Fibroblast of lung (primary cell): Measurements from ENCODE around the gene YKT6. TPM values are rescaled to one million over a fixed set of nuclear protein-coding genes. Genes with fewer than 3 reads are reported as not detected.

Experiments used
- DNase-seq, 2 donors: peaks; one replicate each; pipeline versions ENCODE4 v3.0.0 to v3.0.0-alpha.2; 2010; ENCODE audit warnings: low read depth in 2 of 2
- H2AFZ ChIP-seq: 2 replicates; pipeline ENCODE4 v1.5.1; 2012; ENCODE audit warnings: low read length, control low read depth, inconsistent platforms
- H3K27ac ChIP-seq: 2 replicates; pipeline ENCODE4 v1.5.1; 2011; ENCODE audit warnings: low read length, control low read depth; ENCODE audit not compliant: insufficient read depth
- H3K27me3 ChIP-seq: 2 replicates; pipeline ENCODE4 v1.5.1; 2011; ENCODE audit warnings: mild to moderate bottlenecking, low read length; ENCODE audit not compliant: control insufficient read depth, insufficient read depth
- H3K36me3 ChIP-seq: 2 replicates; pipeline ENCODE4 v1.5.1; 2011; ENCODE audit warnings: low read length; ENCODE audit not compliant: control insufficient read depth, insufficient read depth
- H3K4me1 ChIP-seq: 2 replicates; pipeline ENCODE4 v1.5.1; 2011; ENCODE audit warnings: low read length; ENCODE audit not compliant: control insufficient read depth, insufficient read depth; ENCODE audit errors: extremely low read depth
- H3K4me2 ChIP-seq: 2 replicates; pipeline ENCODE4 v1.5.1; 2011; ENCODE audit warnings: low read length, control low read depth; ENCODE audit not compliant: insufficient read depth; ENCODE audit errors: extremely low read depth
- H3K4me3 ChIP-seq, 4 experiments: fragments of 200-600 bp in 1 of 4; sonication (generic) in 1 of 4; replicated peaks in 1 of 4; 2 replicates each; pipeline ENCODE4 v1.5.1; 2011 to 2016; ENCODE audit warnings: low read length in 4 of 4, low read depth in 3 of 4, mild to moderate bottlenecking in 3 of 4, control low read depth in 2 of 4, inconsistent platforms in 1 of 4, mixed read lengths in 1 of 4; ENCODE audit not compliant: insufficient read depth in 1 of 4; ENCODE audit errors: control extremely low read depth in 1 of 4
- H3K79me2 ChIP-seq: 2 replicates; pipeline ENCODE4 v1.5.1; 2012; ENCODE audit warnings: mild to moderate bottlenecking, low read length, inconsistent platforms; ENCODE audit not compliant: control insufficient read depth, insufficient read depth
- H3K9ac ChIP-seq: 2 replicates; pipeline ENCODE4 v1.5.1; 2011; ENCODE audit warnings: mild to moderate bottlenecking, low read length, control low read depth; ENCODE audit not compliant: insufficient read depth
- H3K9me3 ChIP-seq: 2 replicates; pipeline ENCODE4 v1.5.1; 2012; ENCODE audit warnings: low read depth, low read length; ENCODE audit not compliant: control insufficient read depth, insufficient read depth
- H4K20me1 ChIP-seq: 2 replicates; pipeline ENCODE4 v1.5.1; 2011; ENCODE audit warnings: low read length; ENCODE audit not compliant: control insufficient read depth, insufficient read depth; ENCODE audit errors: extremely low read depth
- EZH2 ChIP-seq: IDR thresholded peaks from 2 replicates; pipeline ENCODE4 v1.5.1; 2012; ENCODE audit warnings: low read length, control low read depth, mild to moderate bottlenecking; ENCODE audit errors: missing control alignments
- polyA plus RNA-seq, 2 donors: library from polyadenylated mRNA; depleted of rRNA in 1 of 2; stranded (reverse) in 1 of 2; unstranded in 1 of 2; fragments of >200 nt; gene quantifications; 2 replicates each; pipeline ENCODE4 v1.2.1, GENCODE V29; 2011 to 2012; ENCODE audit warnings: missing spikeins in 1 of 2
- total RNA-seq: library from RNA; depleted of rRNA; stranded (reverse); fragments of >200 nt; gene quantifications from 2 replicates; pipeline ENCODE4 v1.2.1, GENCODE V29; 2014
- TF ChIP-seq, protein P1 (sequence below), 2 donors: IDR thresholded peaks in 1 of 2; conservative IDR thresholded peaks in 1 of 2; 1 replicate in 1 of 2; 2 replicates in 1 of 2; pipeline ENCODE4 v1.5.1; 2011 to 2012; ENCODE audit warnings: low read length in 2 of 2, control low read depth in 1 of 2, inconsistent platforms in 1 of 2, low read depth in 1 of 2, mild to moderate bottlenecking in 1 of 2

The YKT6 gene
- total and polyA plus RNA-seq, 2 donors (not counting 1 experiment from before 2014, with no cell fraction given), result 90.0 to 99.0 TPM

DNA sequence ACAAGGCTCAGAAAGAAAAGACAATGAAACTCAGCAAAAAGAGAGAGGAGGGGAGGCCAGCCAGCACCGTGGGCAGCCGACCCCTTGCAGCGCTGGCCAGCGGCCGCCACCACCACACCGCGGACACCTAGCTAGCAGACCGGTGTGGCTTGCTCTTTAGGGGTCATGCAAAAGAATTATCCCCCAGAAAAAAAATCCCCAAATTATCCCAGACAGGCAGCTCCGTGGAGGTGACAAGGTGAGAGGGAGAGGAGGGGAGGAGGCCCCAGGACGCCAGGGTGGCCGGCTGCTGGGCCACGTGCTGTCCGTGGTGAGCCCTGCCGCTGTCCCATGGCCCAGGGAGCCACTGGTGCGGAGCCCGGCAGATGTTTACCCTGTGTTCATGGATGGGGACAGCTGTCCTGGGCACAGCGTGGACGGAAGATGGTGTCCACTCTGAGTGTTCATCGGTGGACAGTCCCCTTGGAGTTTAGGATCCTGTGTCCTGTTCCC is 16.5 kb downstream of the YKT6 start:
- no peaks in the 10 kb centered on the region for H4K20me1 ChIP-seq
- no peaks in the 10 kb centered on the region for H3K27me3 ChIP-seq
- H3K9ac ChIP-seq, result no peak overlapping the region
- H3K27ac ChIP-seq, result no peak overlapping the region
- no peak overlapping the region for H3K4me2 ChIP-seq
- no peak overlapping the region for H3K4me3 ChIP-seq
- no peak for DNase-seq
- H3K36me3 ChIP-seq, result no peaks in the 10 kb centered on the region
- H3K4me1 ChIP-seq, result no peaks in the 10 kb centered on the region
- H2AFZ ChIP-seq, result no peak overlapping the region
- TF ChIP-seq, protein P1, sequence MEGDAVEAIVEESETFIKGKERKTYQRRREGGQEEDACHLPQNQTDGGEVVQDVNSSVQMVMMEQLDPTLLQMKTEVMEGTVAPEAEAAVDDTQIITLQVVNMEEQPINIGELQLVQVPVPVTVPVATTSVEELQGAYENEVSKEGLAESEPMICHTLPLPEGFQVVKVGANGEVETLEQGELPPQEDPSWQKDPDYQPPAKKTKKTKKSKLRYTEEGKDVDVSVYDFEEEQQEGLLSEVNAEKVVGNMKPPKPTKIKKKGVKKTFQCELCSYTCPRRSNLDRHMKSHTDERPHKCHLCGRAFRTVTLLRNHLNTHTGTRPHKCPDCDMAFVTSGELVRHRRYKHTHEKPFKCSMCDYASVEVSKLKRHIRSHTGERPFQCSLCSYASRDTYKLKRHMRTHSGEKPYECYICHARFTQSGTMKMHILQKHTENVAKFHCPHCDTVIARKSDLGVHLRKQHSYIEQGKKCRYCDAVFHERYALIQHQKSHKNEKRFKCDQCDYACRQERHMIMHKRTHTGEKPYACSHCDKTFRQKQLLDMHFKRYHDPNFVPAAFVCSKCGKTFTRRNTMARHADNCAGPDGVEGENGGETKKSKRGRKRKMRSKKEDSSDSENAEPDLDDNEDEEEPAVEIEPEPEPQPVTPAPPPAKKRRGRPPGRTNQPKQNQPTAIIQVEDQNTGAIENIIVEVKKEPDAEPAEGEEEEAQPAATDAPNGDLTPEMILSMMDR (conservative IDR thresholded peaks at IDR 0.05 in 1 of 2, IDR thresholded peaks at IDR 0.05 in 1 of 2; ENCODE audit: low read depth in 1 of 2, low read length in 2 of 2), result no peak
- TF ChIP-seq EZH2, result no peak
- H3K9me3 ChIP-seq, result no peaks in the 10 kb centered on the region
- no peaks in the 10 kb centered on the region for H3K79me2 ChIP-seq

DNA sequence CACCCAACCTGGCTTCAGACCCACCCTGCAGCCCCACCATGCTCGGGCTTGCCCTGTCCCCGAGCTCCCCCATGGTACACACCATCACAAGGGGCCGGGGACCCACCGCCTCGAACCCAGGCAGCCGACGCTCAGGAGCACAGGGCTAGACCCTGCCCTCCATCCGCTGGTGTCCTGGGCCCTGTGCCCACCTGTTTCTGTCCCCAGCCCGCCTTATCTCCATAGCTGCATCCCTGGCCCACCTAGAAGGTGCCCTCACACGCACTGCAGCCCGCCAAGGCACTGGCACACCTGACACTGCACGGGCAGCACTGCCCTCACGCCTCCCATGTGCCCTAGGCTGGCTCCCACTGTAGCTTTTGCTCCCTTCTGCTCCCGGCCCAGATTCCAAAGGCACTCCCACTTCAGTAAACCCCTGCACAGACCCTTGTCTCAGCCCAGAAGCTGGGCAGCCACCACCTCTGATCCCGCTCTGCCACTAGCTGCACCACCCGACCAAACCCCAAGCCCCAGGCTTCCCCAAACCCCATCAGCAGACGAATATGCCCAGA is 17.1 kb downstream of the YKT6 start:
- Histone ChIP-seq H3K9ac (no peak overlapping the region), H3K27ac (no peak overlapping the region), H3K27me3 (no peaks in the 10 kb centered on the region), H3K36me3 (no peaks in the 10 kb centered on the region), H3K4me2 (no peak overlapping the region), H3K79me2 (no peaks in the 10 kb centered on the region), H4K20me1 (no peaks in the 10 kb centered on the region), H3K9me3 (no peaks in the 10 kb centered on the region), H3K4me3 (no peak overlapping the region), H2AFZ (no peak overlapping the region), H3K4me1 (no peaks in the 10 kb centered on the region)
- no peak for DNase-seq
- TF ChIP-seq, protein P1 (conservative IDR thresholded peaks at IDR 0.05 in 1 of 2, IDR thresholded peaks at IDR 0.05 in 1 of 2; ENCODE audit: low read depth in 1 of 2, low read length in 2 of 2), result no peak
- TF ChIP-seq EZH2, result no peak

DNA sequence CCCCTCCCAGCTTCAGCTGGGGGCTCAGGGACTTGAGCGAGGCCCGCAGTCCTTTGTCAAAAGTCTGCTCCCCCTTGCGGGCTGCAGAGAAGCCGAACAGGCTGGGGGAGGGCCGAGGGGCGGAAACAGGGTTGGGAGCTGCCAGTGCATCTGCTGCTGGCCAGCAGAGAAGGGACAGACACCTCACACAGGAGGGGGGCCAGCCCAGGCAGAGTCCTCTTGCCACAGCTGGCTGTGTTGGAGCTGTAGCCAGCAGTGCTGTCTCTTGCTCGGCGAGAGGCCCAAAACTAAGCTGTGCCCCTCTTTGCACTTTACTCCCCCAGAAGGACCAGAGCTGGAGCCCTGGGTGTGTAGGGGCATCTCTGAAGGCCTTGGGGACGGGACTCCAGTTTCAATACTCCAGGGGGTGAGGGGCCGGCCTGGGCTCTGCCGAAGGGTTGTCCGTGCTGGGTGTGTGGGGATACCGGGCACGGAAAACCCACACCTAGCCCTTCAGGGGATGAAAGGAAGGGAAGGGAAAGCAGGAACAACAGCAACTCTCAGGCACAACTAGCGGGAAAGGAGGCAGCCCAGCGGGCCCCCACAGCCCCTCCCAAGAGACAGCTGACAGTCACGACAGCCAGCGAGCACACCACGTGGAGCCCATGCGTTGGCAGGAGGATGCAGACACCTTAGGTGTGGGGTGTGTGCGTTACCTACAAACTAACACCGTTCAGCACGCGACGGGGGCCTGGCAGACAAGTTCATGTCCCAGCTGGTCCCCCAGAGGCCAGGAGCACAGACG is 17.8 kb downstream of the YKT6 start:
- Histone ChIP-seq H3K9me3 (no peaks in the 10 kb centered on the region), H3K27ac (no peak overlapping the region), H3K4me1 (no peaks in the 10 kb centered on the region), H3K79me2 (no peaks in the 10 kb centered on the region), H3K4me2 (no peak overlapping the region), H2AFZ (no peak overlapping the region), H3K4me3 (no peak overlapping the region), H3K9ac (no peak overlapping the region), H3K36me3 (no peaks in the 10 kb centered on the region), H3K27me3 (no peaks in the 10 kb centered on the region), H4K20me1 (no peaks in the 10 kb centered on the region)
- no peak for TF ChIP-seq EZH2
- TF ChIP-seq, protein P1 (conservative IDR thresholded peaks at IDR 0.05 in 1 of 2, IDR thresholded peaks at IDR 0.05 in 1 of 2; ENCODE audit: low read depth in 1 of 2, low read length in 2 of 2), result peak in 1 of 2 donors; percentile 4
- peak in 1 of 2 donors; percentile 10 for DNase-seq
